Measurements from ENCODE around the gene R3HCC1L.

Gene R3HCC1L

DNA sequence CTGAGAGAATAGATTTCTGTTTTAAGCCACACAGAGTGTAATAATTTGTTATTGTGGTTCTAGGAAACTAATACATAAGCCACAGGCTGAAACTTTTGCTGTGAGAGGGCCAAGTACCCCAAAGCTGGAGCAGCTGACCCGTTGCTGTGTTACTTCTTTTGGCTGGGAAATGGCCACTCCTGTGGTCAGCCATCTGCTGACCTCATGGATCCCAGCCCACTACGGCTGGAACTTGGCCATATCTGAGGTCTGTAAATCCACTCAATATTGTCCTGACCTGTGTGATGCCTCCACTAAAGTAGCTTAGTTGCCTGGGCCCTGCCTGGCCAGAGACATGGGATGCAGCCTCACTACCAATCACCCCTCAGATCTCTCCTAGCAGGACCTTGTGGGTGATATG, 151.0 kb downstream of the R3HCC1L start:
- DNase-seq (ENCODE audit: low spot score) = no peak

DNA sequence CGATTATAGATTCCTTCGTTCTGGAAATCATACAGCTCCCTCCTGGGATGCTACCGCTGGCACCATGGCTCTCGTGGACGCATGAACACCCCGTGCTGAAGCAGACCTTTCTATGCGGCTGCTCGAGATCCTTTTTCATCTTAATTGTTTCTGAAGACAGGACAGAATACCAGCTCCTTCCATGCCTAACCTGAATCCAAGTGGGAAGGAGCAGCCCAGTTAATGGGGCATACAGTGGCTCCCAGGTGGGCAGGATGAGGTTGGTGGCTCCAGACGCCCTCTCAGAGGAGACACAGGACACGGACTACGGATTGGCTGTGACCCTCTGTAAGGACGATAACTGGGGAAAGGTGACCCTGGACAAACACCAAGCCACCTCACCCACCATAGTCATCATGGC, 152.0 kb downstream of the R3HCC1L start:
- no peak for DNase-seq (ENCODE audit: low spot score)

DNA sequence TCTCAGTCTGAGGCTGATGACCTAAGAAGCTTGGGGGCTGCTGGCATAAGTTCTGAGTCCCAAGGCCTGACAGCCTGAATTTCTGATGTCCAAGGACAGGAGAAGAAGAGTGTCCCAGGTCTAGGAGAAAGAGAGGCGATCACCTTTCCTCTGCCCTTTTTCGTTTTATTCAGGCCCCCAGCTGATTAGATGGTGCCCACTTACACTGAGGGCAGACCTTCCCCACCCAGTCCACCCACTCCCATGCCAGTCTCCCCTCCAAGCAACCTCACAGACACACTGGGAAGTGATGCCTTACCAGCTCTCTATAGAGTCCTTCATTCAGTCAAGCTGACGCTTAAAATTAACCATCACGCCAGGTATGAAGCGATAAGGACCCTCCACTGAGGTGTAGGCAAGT, 152.9 kb downstream of the R3HCC1L start:
- no peak for DNase-seq (ENCODE audit: low spot score)

DNA sequence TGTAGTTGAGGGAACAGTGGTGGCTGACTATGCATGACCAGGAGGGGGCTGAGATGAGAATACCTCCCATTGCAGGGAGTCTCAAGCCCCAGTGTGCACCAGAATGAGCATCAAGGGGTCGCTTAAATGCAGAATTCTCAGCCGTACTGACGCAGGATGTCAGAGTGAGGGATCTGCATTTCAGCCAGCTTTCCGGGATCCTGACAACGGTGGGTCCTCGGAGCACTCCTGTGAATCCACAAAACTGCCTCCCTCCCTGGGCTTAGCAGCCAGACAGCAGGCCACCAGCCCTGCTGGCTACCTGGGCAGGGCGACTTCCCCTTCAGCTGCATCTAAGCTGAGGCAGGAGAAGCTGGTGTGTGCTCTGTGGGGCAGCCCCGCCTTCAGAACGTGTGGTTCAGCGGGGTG, 155.3 kb downstream of the R3HCC1L start:
- DNase-seq (ENCODE audit: low spot score) = no peak

DNA sequence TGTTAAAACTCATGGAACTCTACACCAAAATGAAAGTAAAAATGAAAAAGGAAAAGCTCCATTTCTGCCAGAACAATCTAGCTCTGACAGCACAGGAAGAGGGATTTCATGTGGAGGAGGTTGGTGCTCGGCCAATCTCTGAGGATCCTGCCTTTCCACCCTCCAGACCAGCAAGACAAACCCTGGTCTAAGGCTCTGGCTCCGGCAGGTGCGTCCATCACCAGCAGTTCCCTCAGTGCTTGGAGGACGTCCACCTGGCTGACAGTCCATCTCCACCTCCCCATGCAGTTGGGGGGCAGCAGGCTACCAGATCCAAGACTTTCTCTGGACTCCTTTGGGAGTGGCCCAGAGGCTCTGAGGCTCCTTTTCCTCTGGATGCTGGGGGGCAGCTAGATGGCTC, 158.5 kb downstream of the R3HCC1L start:
- DNase-seq (ENCODE audit: low spot score) = no peak

DNA sequence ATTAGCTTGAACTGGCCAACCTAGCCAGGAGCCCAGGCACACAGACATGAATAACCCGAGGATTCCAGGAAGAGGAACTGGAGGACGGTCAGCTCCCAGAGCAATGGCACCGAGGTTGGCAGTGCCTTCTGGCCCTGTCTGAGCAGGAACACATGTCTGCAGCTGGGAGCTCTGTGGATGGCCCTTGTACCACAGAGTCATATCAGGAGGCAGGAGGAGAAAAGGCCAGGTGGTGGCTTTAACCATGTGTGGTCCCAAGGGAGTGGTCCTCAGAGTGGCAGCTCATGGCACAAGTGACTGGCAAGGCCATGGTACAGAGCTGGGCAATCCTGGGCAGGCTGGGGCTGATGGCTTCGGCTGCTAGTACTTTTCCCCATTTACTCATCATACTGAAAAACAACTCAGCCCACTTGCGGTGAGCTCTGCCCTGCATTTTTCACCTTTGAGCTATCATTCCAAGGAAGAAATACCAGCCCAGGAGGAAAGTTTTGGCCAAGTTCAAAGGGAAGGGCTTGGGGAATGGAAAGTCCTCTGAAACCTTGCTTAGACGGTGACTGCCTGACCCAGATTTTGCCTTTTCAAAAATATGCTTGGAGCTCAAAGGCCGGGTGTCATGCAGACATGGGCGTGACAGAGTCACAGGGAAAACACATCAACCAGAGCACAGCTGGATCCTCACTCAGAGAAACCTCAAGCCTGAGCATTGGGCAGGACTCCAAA, 159.3 kb downstream of the R3HCC1L start:
- no peak for DNase-seq (ENCODE audit: low spot score)

DNA sequence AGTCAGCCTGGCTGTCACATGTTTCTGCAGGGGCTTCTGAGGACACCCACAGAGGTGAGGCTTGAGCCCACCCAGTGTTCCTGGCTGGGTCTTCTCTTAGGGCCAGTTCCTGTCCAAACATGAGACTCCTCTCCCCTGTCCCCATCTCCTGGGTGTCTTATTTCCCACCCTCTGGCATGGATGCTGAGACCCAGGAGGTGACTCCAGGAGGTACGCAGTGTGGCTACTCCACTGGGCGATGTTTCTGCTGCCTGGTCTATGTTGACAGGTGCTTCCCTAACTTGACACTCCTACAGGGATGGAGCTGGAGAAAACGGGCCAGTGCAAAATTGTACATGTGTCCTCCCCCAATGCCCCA, 159.8 kb downstream of the R3HCC1L start:
- no peak for DNase-seq (ENCODE audit: low spot score)
